GM08714 (cell line): ENCODE measurements around the gene MTERF4.

Source experiments
- H3K4me3 ChIP-seq: fragments of 200-500 bp; sonication (Bioruptor generic); 2 replicates; pipeline ENCODE4 v1.5.1; 2014; ENCODE audit warnings: mild to moderate bottlenecking, low read length, inconsistent platforms
- ZNF274 ChIP-seq: IDR thresholded peaks from 2 replicates; pipeline ENCODE4 v1.6.1; 2012; ENCODE audit warnings: mild to moderate bottlenecking, low read depth, low read length

MTERF4 gene, protein sequence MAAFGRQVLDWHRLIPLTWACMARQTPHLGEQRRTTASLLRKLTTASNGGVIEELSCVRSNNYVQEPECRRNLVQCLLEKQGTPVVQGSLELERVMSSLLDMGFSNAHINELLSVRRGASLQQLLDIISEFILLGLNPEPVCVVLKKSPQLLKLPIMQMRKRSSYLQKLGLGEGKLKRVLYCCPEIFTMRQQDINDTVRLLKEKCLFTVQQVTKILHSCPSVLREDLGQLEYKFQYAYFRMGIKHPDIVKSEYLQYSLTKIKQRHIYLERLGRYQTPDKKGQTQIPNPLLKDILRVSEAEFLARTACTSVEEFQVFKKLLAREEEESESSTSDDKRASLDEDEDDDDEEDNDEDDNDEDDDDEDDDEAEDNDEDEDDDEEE

GRCh38 chr2:241102239-241102803, at the start of gene MTERF4:
TSS of gene MTERF4 (minus strand) at chr2:241102287. CDS start at chr2:241102273, 14 bp downstream.
- TF ChIP-seq ZNF274, result no peak
- H3K4me3 ChIP-seq, result peak within 1 kb of the TSS; percentile 97

DNA sequence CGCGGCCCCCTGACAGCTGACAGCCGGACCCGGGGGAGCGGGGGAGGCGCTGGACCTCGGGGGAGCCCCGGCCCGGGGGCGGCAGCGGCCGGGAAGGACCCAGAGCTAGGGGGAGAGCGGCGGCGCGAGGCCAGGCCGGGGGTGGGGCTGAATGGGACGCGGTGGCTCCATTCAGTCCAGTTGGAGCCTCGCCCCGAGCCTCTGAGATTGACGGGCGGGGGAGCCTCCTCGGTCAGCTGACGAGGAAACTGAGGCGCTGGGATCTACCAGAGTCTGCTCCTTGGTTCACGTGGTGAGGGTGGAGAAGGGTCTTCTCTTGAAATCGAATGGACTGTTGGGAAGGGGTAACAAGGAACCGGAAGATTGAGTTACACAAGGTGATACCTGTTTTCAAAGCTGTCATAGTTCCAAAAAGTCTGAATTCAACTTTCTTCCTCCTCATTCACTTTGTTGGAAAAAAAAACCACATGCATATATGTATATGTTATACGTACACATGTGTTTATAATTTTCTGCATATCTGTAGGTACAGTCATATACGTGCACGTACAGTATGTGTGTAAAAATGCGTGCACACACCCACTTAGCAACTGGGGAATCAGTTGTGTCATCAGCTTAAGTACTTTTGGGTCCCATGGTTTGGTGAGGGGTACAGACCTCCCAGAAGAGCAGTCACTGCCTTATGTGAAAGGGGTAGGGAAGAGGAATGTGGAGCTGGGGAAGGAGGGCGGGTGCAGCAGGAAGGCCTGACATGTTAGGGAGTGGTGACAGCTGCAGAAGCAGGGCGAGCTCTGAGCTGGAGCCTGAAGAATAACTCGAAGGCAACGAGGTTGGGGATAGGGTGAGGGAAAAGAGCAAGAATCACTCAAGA, 48.8 kb upstream of the MTERF4 start:
- no peak for TF ChIP-seq ZNF274
- H3K4me3 ChIP-seq, result peak overlapping the region; percentile 92

DNA sequence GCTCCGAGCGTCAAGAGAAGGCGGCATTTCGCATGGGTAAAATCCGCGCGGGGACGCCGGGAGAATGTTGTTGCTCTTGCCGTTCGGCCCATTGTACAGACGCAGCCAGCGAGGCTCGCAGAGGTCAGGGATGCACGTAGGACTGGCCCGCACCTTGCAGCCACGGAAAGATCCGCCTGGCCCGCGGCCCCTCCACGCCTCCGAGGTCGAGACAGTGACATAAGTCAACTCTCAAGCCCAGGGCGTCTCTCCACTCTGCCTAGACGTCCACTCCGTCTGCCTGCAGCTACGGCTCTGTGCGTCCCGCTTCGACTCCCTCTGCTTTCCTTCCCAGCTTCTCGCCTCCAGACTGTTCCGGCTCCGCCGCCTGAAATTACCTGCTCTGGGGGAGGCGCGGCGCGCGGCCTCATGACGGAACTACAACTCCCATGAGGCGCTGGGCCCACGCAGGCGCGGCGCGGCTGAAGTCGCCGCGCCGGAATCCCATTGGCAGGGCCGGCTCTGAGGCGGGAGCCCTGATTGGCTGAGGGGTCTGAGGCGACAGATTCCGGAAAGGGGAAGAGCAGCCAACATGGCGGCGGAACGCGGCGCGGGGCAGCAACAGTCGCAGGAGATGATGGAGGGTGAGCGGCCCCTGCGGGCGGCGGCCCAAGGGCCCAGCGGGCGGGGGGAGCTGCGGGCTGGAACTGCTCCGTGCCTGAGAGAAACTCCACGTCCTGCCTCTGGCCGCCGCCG, 48.0 kb upstream of the MTERF4 start, which contains the start of gene PPP1R7:
TSS of gene PPP1R7 (plus strand) at position 543 of the 735 bp plus-strand sequence. CDS start at position 572, 29 bp downstream.
- peak within 1 kb of the TSS; percentile 92 for H3K4me3 ChIP-seq
- no peak for TF ChIP-seq ZNF274

DNA sequence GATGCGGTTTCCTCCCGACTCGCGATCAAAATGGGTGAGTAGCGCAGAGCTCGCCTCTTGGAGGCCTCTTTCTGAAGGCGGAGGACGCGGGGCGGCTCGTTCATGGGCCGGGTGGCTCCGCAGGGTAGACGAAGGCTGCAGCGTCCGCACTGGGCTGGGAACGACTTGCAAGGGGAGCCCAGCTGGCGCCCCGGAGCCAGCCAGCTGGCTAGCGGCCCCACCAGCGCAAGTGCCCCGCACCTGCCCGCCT, 47.5 kb upstream of the MTERF4 start:
- TF ChIP-seq ZNF274, result no peak
- H3K4me3 ChIP-seq, result peak overlapping the region; percentile 65; the same call in 1 of the 2 replicates

GRCh38 chr2:241148891-241149674, 47.0 kb upstream of the MTERF4 start, which contains the start of gene PASK:
TSS of gene PASK (minus strand) at chr2:241149472. CDS start at chr2:241143032, 6,440 bp downstream.
- peak within 1 kb of the TSS; percentile 92 for H3K4me3 ChIP-seq
- no peak for TF ChIP-seq ZNF274

DNA sequence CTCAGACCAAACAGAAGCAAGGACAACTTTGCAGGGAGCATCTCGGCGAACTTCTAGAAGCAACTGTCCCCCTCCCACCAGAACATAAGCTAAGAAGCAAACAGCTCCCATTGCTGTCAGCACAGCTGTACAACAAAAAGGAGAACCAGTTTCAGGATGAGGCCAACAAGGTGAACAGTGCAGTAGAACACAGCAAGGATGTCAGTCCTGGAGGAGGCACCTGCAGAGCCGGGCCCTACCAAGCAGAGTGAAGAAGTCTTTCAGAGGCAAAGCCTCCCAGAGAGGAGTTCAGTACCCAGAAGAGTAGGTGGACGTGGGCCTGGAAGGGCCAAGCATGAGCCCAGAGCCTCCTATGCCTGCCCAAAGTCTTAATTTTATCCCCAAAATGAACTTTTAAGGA, 46.2 kb upstream of the MTERF4 start:
- H3K4me3 ChIP-seq, result peak overlapping the region; percentile 65
- no peak for TF ChIP-seq ZNF274

GRCh38 chr2:241147336-241147735, 45.2 kb upstream of the MTERF4 start:
- H3K4me3 ChIP-seq, result no peak overlapping the region
- TF ChIP-seq ZNF274, result no peak

DNA sequence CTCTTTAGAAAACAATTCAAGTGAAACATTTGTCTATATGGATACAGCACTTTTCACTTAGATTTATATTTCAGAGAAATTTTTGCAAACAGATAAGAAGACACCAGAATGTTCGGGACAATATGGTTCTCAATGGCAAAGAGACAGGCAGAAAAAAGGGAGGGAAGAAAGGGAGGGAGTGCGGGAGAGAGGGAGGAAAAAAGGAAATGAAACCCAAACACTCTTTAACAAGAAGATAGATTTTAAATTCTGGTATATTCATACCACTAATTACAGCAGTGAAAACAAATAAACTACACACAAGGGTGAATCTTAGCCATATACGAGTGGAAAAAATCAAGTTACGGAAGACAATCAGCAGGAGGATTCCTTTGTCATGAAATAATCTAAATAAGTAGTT, 44.2 kb upstream of the MTERF4 start:
- TF ChIP-seq ZNF274, result no peak
- no peak overlapping the region for H3K4me3 ChIP-seq

DNA sequence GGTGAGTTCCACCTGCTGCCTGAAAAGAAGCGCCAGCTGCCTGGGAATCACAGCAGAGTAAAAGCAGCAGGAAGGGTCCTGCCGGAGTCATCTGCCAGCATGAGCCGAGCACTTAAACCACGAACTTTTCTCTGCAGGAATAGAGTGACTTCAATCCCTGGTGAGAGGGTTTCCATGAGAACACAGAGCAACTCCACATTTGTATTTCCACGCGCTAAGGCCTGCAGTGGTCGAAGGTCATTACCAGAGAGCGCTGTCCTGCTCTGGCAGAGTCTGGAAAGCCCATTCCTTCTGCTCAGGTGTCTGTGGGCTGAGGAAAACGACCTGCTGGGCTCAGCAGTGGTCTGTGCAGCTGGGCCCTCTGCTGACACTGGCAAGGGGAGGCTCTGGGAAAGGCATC, 40.5 kb upstream of the MTERF4 start:
- TF ChIP-seq ZNF274, result no peak
- no peak overlapping the region for H3K4me3 ChIP-seq

- TF ChIP-seq ZNF274, result no peak
Measured at GRCh38 chr2:241142063-241142462, 40.0 kb upstream of the MTERF4 start.

GRCh38 chr2:241141214-241141770, 39.2 kb upstream of the MTERF4 start:
- no peak for TF ChIP-seq ZNF274

More at GRCh38 chr2:241142063-241142462, 40.0 kb upstream of the MTERF4 start:
- no peak overlapping the region for H3K4me3 ChIP-seq

GRCh38 chr2:241140445-241140840, 38.4 kb upstream of the MTERF4 start:
- TF ChIP-seq ZNF274, result no peak
- H3K4me3 ChIP-seq, result no peak overlapping the region

More at GRCh38 chr2:241141214-241141770, 39.2 kb upstream of the MTERF4 start:
- H3K4me3 ChIP-seq, result no peak overlapping the region
